ENCODE results near the gene ODAM.
"Not testable (repeated sequence)": the region's sequence is repeated elsewhere in the genome, so short reads cannot be mapped to it uniquely, and the experiment has no call there.

DNA sequence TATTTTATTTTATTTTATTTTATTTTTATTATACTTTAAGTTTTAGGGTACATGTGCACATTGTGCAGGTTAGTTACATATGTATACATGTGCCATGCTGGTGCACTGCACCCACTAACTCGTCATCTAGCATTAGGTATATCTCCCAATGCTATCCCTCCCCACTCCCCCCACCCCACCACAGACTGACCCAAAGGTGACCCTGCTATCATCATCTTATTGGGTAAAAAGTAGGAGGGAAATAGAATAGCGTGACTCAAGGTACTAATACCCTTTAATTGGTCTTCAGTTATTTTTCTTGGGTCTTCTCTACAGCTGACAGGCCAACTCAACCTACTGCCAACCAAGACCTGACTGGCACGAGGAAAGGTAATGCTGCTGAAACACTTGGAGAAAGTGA is 46.8 kb downstream of the ODAM start, which contains the start of gene CSN3:
- TF ChIP-seq, protein P1, sequence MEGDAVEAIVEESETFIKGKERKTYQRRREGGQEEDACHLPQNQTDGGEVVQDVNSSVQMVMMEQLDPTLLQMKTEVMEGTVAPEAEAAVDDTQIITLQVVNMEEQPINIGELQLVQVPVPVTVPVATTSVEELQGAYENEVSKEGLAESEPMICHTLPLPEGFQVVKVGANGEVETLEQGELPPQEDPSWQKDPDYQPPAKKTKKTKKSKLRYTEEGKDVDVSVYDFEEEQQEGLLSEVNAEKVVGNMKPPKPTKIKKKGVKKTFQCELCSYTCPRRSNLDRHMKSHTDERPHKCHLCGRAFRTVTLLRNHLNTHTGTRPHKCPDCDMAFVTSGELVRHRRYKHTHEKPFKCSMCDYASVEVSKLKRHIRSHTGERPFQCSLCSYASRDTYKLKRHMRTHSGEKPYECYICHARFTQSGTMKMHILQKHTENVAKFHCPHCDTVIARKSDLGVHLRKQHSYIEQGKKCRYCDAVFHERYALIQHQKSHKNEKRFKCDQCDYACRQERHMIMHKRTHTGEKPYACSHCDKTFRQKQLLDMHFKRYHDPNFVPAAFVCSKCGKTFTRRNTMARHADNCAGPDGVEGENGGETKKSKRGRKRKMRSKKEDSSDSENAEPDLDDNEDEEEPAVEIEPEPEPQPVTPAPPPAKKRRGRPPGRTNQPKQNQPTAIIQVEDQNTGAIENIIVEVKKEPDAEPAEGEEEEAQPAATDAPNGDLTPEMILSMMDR (IDR thresholded peaks at IDR 0.05) = not testable (repeated sequence)
- not testable (repeated sequence) for TF ChIP-seq POLR2A (IDR thresholded peaks at IDR 0.05)

All from body of pancreas (tissue), 4 donors.